Measurements from ENCODE around the gene MKLN1.

- TF ChIP-seq CREB5 (CRISPR knock-in tag; IDR thresholded peaks at IDR 0.05; ENCODE audit: low read depth): no peak
- TF ChIP-seq PATZ1 (CRISPR knock-in tag; IDR thresholded peaks at IDR 0.05; ENCODE audit: borderline replicate concordance): no peak
- no peak for TF ChIP-seq ARNTL (CRISPR knock-in tag; IDR thresholded peaks at IDR 0.05; ENCODE audit: borderline replicate concordance, low read depth)
- no peak for TF ChIP-seq TOX (CRISPR knock-in tag; IDR thresholded peaks at IDR 0.05; ENCODE audit: borderline replicate concordance)
- no peak for TF ChIP-seq TCF4 (CRISPR knock-in tag; IDR thresholded peaks at IDR 0.05; ENCODE audit: borderline replicate concordance)
- TF ChIP-seq POU6F1 (CRISPR knock-in tag; IDR thresholded peaks at IDR 0.05; ENCODE audit: borderline replicate concordance, low read depth): no peak
- TF ChIP-seq RARB (CRISPR knock-in tag; IDR thresholded peaks at IDR 0.05): no peak
- TF ChIP-seq ZNF8 (CRISPR knock-in tag; IDR thresholded peaks at IDR 0.05): no peak
Measured at GRCh38 chr7:131285556-131285955, 42.1 kb upstream of the MKLN1 start.

Measured in SK-N-SH treated with all-trans-retinoic acid at 6 μM for 48 hours (cell line).